ENCODE data around the gene HRG.
"Not testable (repeated sequence)": the region's sequence is repeated elsewhere in the genome, so short reads cannot be mapped to it uniquely, and the experiment has no call there.

Gene HRG

DNA sequence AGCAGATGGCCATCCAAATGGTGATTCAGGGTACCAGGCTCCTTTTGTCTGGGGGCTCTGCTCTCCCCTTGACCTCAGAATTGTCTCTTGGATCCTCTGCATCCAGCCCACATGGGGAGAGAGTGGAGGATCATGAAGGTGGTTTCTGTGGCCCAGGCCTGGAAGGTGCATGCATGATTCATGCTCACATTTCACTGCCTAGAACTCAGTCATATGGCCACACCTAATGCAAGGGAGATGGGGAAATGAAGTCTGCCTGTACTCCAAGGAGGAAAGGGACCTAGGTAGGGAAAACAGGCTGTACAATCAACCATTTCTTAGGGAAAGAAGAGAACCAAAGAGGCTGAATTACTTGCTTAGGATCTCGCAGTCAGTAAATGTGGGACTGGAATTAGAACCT lies 15.1 kb downstream of the HRG start:
- DNase-seq (ENCODE audit: low read depth): no peak

DNA sequence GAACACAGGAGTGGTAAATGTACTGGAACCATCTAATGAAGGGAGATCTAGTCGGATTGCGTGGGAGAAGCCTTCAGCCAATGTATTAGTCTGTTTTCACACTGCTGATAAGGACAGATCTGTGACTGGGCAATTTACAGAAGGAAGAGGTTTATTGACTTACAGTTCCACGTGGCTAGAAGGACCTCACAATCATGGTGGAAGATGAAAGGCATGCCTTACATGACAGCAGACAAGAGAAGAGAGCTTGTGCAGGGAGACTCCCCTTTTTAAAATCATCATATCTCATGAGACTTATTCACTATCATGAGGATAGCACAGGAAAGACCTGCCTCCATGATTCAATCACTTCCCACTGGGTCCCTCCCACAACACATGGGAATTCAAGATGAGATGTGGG lies 17.0 kb downstream of the HRG start:
- no peak for DNase-seq (ENCODE audit: low read depth)

DNA sequence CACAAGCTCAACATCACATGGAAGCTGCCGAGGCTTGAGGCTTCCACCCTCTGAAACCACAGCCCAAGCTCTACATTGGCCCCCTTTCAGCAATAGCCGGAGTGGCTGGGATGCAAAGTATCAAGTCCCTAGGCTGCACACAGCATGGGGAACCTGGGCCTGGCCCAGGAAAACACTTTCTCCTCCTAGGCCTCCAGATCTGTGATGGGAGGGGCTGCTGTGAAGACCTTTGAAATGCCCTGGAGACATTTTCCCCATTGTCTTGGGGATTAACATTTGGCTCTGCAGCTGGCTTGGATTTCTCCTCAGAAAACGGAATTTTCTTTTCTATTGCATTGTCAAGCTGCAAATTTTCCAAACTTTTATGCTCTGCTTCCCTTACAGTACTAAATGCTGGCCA lies 18.2 kb downstream of the HRG start:
- no peak for DNase-seq (ENCODE audit: low read depth)

GRCh38 chr3:186686475-186686874 lies 20.7 kb downstream of the HRG start:
- DNase-seq (ENCODE audit: low read depth): not testable (repeated sequence)

DNA sequence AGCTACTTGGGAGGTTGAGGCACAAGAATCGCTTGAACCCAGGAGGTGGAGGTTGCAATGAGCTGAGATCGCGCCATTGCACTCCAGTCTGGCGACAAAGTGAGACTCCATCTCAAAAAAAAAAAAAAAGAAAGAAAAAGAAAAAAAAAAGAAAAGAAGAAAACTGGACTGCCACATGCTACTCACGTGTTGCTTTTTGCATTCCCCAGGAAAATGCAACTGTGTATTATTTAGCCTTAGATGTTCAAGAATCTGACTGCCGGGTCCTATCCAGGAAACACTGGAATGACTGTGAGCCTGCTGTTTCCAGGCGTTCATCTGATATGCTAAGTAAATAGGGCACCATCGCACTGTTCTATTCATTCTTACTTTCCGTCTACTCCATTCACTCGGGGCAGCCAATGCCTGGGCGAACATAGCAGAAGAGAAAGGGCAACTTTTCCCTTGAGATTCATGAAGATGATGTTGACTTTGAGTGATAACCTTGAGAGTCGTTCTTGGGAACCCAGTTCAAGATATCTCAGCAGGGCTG lies 21.4 kb downstream of the HRG start:
- DNase-seq (ENCODE audit: low read depth): no peak

- DNase-seq (ENCODE audit: low read depth): not testable (repeated sequence)
Measured at GRCh38 chr3:186690304-186690703, 24.5 kb downstream of the HRG start.

GRCh38 chr3:186691676-186692075 lies 25.9 kb downstream of the HRG start:
- DNase-seq (ENCODE audit: low read depth): no peak

GRCh38 chr3:186693843-186694242 lies 28.0 kb downstream of the HRG start:
- no peak for DNase-seq (ENCODE audit: low read depth)

GRCh38 chr3:186694288-186695032 lies 28.6 kb downstream of the HRG start:
- no peak for DNase-seq (ENCODE audit: low read depth)

- DNase-seq (ENCODE audit: low read depth): no peak
Measured at GRCh38 chr3:186696522-186696921, 30.7 kb downstream of the HRG start.

DNA sequence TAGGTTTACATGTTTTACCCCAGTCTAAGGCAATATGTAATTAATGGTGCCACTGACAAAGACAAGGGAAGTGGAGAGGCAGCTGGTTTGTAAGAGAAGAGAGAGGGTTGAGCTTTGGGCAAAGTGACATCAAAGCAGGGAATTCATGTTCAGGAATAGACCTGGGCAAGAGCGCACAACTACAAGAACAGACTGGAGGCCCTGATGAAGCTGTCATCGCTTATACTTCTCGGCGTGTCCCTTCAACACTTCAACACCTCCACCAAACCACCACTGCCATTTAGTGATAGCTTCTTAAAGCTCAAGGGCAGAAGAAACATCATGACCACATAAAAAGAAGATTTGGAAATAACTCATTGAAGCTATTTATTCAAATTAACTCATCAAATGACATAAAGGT lies 31.7 kb downstream of the HRG start:
- DNase-seq (ENCODE audit: low read depth): no peak

DNA sequence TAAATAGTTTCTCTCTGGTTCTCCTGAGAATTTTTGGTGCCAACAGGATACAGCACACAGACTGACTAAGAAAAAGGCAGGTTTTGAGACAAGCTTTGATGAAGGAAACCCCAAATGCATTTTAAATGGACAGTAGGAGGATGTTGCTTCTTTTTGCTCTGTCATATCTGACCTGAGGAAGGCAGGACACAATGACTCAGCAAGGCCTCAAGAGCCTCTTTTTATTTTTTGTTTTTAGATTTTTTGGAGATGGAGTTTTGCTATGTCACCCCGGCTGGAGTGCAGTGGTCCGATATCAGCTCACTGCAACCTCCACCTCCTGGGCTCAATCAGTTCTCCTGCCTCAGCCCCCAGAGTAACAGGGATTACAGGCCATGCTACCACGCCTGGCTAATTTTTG lies 34.5 kb downstream of the HRG start:
- no peak for DNase-seq (ENCODE audit: low read depth)

GRCh38 chr3:186702451-186702850 lies 36.6 kb downstream of the HRG start:
- not testable (repeated sequence) for DNase-seq (ENCODE audit: low read depth)

- DNase-seq (ENCODE audit: low read depth): peak; percentile 7
Measured at GRCh38 chr3:186705882-186706780, 40.3 kb downstream of the HRG start.

DNA sequence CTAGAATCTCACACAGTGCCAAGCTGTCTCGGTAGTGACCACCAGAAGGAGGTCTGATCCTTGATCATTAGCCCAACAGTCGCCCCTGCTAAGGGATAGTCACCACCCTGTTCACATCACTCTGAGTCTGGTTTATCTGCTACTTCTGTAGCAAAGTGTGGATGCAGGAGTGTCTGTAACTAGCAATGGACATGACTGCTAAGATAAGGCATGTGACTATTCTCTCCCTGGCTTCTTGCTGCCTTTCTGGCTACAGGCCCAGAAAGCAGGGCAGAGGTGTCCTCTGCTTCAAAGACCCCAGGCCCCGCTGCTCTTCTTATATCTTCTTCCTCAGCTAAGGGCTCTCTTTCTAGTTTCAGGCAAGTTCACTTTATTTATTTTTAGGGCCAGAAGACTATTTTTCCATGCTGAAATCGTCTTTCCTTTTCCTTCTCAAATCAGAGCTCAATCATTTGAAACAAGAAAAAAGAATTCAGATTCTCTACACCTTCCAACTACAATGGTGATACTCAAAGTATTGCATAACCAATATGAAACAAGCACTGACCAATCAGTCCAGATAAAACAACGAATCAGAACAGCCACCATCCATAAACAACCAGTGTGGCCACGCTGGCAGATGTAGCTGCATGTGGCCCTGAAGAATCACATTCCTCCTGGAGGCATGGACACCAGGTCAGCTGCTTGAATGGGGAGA lies 43.3 kb downstream of the HRG start:
- no peak for DNase-seq (ENCODE audit: low read depth)

GRCh38 chr3:186710694-186711093 lies 44.9 kb downstream of the HRG start:
- DNase-seq (ENCODE audit: low read depth): not testable (repeated sequence)

DNA sequence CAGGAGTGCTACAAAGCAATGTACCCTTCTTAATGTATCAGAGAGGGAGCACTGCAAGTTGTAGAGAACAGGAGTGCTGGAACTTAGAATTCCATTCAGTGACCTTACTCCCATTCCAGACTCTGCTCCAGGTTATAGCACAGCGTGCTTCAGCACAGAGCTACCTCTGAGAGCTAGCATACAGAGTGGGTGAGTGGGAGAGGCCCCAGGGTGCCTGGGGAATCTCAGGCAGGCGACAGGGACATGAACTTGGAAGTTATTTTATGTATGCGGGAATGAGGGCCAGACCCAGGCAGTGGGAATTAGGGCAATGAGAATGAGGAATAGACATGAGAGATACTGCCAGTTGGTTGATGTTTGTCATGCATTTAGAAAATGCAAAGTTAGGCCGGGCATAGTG lies 47.7 kb downstream of the HRG start:
- no peak for DNase-seq (ENCODE audit: low read depth)

DNA sequence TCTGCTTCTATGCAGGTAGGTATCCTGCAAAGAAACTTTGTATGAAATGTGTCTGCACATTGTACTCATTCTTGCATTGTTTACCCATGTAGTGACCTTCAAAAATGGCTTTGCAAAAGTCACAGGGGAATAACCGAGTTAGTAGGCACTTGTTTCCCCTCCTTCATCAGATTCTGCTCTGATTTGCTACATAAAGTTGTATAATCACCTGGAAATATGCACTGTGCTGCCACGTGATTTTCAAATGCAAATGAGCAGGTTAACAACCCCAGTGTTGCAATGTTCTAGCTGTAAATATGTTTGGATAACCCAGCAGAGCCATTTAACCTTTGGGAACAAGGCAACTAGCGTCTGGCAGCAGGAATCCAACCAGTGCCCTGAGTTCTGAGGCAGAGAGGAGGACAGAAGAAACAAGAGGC lies 51.2 kb downstream of the HRG start, which contains the start of gene KNG1:
Gene KNG1, plus strand, starts transcription at position 321 of the 419 bp plus-strand sequence. CDS start 184 bp downstream, outside the sequence.
- no peak for DNase-seq (ENCODE audit: low read depth)

DNA sequence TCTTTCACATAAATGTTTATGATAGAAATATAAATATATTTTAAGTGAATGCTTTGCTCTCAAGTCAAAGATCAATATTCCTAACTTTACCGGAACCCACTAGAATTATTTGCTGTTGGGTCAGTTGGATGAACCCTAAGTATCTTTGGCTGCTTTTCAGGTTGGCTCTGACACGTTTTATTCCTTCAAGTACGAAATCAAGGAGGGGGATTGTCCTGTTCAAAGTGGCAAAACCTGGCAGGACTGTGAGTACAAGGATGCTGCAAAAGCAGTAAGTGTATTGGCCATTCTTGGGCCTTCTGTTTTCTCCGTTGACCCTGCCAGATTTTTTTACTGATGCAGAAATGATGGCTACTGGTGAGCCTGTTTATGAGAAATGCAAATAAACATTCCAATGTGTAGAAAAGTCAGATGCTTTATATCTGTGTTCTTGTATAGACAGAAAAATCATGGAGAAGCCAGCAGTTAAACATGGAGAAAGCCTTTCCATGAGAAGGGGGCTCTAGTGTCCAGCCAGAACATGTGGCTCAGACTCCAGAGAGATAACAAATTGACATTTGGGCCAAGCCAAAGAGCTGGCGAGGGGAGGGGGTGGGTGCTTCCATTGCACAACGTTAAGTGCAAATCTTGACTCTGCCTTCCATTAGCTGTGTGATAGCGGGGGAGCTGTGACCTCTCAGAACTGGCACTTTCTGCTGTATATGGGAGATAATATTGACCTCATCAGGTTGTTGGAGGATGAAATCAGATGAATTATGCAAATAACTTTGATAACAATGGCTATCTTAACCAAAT lies 54.3 kb downstream of the HRG start:
- DNase-seq (ENCODE audit: low read depth): no peak

GRCh38 chr3:186722457-186722856 lies 56.6 kb downstream of the HRG start:
- DNase-seq (ENCODE audit: low read depth): no peak

DNA sequence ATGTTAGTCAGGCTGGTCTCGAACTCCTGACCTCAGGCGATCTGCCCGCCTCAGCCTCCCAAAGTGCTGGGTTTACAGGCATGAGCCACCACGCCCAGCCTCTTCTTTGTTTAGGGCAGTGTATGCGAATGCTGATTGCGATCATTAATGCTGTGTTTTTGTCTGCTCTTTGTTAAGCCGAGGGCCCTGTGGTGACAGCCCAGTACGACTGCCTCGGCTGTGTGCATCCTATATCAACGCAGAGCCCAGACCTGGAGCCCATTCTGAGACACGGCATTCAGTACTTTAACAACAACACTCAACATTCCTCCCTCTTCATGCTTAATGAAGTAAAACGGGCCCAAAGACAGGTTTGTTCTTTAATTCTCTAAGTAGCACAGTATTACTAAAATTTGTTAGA lies 59.1 kb downstream of the HRG start:
- no peak for DNase-seq (ENCODE audit: low read depth)

Measured in activated gamma-delta T cell treated with anti-CD3 and anti-CD28 coated beads, Interleukin-2, amount 50 U/mL, for 16 hours (primary cell).